ENCODE measurements around the gene MROH2A.

The MROH2A gene

DNA sequence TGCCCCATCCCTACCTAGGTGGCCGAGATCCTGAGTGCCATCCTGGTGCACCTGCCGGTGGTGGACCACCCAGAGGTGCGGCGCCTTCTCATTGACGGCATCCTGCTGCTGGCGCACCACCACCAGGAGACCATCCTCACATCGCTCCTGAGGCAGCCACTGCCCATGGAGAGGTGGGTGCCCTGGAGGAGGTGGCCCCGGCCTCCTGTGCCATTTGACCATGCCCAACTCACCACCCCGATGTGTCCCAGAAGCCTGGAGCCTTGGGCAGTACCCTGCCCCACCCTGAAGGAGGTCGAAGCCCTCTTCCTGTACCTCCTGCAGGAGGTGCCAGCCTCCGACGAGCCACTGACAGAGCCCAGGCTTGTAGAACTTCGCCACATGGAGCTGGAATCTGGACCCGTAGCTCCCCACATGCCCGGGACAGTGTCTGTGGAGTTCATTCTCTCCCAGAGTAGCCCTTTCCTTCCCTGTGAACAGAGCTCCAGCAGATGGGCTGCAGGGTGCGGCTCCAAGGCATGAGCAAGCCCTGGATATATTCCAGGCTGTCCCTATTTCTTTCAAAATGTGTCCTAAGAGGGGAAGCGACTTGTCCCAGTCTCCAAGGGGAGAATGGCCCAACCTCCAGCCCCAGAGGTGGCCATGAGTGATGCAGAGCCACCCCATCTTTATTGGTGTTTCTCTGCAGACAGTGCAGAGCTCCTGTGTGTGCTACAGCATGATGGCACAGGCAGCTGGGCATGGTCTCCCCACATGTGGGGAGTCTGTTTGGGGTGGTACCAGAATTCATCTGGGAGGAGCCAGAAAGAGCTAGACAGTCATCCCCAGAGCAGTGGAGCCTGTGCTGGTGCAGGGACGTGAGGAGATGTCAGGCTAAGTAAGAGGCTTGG lies 42.0 kb downstream of the MROH2A start:
- Histone ChIP-seq H3K27ac (ENCODE audit: extremely low read depth, low read depth, low read length) (no peak overlapping the region), H3K4me1 (ENCODE audit: control insufficient read depth, insufficient read depth, low read length) (peaks cover 5% of the 10 kb centered on the region; the same call in 1 of the 2 replicates), H3K4me3 (ENCODE audit: low read depth, low read length) (no peak overlapping the region), H3K9me3 (ENCODE audit: control insufficient read depth, insufficient read depth, low read depth, low read length) (no peaks in the 10 kb centered on the region), H3K36me3 (ENCODE audit: control insufficient read depth in 2 of 2, insufficient read depth in 1 of 2, low read length in 2 of 2) (no peaks in the 10 kb centered on the region)
- POLR2A ChIA-PET = no interaction called here
- CTCF ChIA-PET = no interaction called here
- TF ChIP-seq, protein P1, sequence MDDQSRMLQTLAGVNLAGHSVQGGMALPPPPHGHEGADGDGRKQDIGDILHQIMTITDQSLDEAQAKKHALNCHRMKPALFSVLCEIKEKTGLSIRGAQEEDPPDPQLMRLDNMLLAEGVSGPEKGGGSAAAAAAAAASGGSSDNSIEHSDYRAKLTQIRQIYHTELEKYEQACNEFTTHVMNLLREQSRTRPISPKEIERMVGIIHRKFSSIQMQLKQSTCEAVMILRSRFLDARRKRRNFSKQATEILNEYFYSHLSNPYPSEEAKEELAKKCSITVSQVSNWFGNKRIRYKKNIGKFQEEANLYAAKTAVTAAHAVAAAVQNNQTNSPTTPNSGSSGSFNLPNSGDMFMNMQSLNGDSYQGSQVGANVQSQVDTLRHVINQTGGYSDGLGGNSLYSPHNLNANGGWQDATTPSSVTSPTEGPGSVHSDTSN (CRISPR knock-in tag; IDR thresholded peaks at IDR 0.05) = no peak
- TF ChIP-seq GLI2 (tag by site-specific recombination; IDR thresholded peaks at IDR 0.05; ENCODE audit: borderline replicate concordance, low read depth) = no peak
- TF ChIP-seq ZNF596 (tag by site-specific recombination; IDR thresholded peaks at IDR 0.05) = no peak
- TF ChIP-seq ZNF777 (tag by site-specific recombination; IDR thresholded peaks at IDR 0.05; ENCODE audit: borderline replicate concordance) = no peak

DNA sequence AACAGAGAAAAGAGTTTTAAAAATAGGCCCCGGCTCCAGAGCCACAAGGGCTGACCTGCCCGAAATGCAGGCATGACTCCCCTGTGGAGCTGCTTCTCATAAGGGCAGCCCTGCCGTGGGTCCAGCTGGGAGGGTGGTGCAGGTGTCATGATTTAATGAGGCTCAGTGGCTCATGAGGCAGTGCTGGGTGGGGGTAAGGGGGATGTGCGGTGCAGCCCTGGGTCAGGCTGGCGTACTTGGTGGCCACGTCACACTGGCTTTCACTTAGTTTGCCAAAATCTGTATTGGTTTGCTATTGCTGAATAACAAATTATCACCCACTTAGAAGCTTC lies 42.6 kb downstream of the MROH2A start:
- TF ChIP-seq ZNF548 (tag by site-specific recombination; IDR thresholded peaks at IDR 0.05) = no peak
- Histone ChIP-seq H3K27ac (ENCODE audit: extremely low read depth, low read depth, low read length) (no peak overlapping the region), H3K4me1 (ENCODE audit: control insufficient read depth, insufficient read depth, low read length) (peaks cover 5% of the 10 kb centered on the region; the same call in 1 of the 2 replicates), H3K36me3 (ENCODE audit: control insufficient read depth in 2 of 2, insufficient read depth in 1 of 2, low read length in 2 of 2) (no peaks in the 10 kb centered on the region), H3K4me3 (ENCODE audit: low read depth, low read length) (no peak overlapping the region), H3K9me3 (ENCODE audit: control insufficient read depth, insufficient read depth, low read depth, low read length) (no peaks in the 10 kb centered on the region)
- ChIA-PET CTCF (no interaction called here), POLR2A (no interaction called here)

DNA sequence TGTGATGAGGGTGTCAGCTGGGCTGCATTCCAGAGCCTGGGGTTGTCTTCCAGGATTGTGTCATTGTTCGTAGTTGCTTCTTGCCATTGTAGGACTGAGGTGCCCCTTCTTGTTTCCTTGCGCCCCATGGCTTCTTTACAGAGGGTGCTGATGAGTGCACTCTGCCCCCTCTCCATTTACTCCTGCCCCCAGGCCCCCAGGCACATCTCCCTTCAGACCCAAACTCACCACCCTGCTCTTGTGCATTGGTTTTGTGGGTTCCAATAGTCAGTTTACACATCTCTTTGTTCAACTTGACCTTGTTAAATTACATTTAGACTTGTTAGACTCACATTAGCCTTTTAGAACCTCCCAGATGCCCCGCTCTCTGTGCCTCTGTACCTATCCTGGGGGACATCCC lies 43.1 kb downstream of the MROH2A start:
- H3K4me3 ChIP-seq (ENCODE audit: low read depth, low read length) = no peak overlapping the region
- no peak overlapping the region for H3K27ac ChIP-seq (ENCODE audit: extremely low read depth, low read depth, low read length)
- ChIA-PET CTCF (no interaction called here), POLR2A (no interaction called here)
- H3K9me3 ChIP-seq (ENCODE audit: control insufficient read depth, insufficient read depth, low read depth, low read length) = no peaks in the 10 kb centered on the region
- H3K4me1 ChIP-seq (ENCODE audit: control insufficient read depth, insufficient read depth, low read length) = peaks cover 5% of the 10 kb centered on the region; the same call in 1 of the 2 replicates
- TF ChIP-seq ZNF600 (tag by site-specific recombination; IDR thresholded peaks at IDR 0.05) (no peak), ZNF701 (tag by site-specific recombination; IDR thresholded peaks at IDR 0.05) (no peak), ZNF248 (tag by site-specific recombination; IDR thresholded peaks at IDR 0.05) (no peak), ZBTB21 (tag by site-specific recombination; IDR thresholded peaks at IDR 0.05) (no peak), SALL2 (tag by site-specific recombination; IDR thresholded peaks at IDR 0.05; ENCODE audit: borderline replicate concordance) (no peak), ZNF16 (tag by site-specific recombination; IDR thresholded peaks at IDR 0.05; ENCODE audit: low read depth) (no peak), ZNF426 (tag by site-specific recombination; IDR thresholded peaks at IDR 0.05) (no peak), HOXA7 (CRISPR knock-in tag; IDR thresholded peaks at IDR 0.05; ENCODE audit: borderline replicate concordance) (no peak), ZNF473 (tag by site-specific recombination; IDR thresholded peaks at IDR 0.05) (no peak), ZNF596 (tag by site-specific recombination; IDR thresholded peaks at IDR 0.05) (no peak), ZBTB48 (tag by site-specific recombination; IDR thresholded peaks at IDR 0.05) (no peak), ZBTB1 (tag by site-specific recombination; IDR thresholded peaks at IDR 0.05) (no peak), TRIM28 (IDR thresholded peaks at IDR 0.05; ENCODE audit: borderline replicate concordance, low read length) (no peak), ZNF514 (tag by site-specific recombination; IDR thresholded peaks at IDR 0.05) (no peak), GLI4 (tag by site-specific recombination; IDR thresholded peaks at IDR 0.05) (no peak)
- TF ChIP-seq, protein P2, sequence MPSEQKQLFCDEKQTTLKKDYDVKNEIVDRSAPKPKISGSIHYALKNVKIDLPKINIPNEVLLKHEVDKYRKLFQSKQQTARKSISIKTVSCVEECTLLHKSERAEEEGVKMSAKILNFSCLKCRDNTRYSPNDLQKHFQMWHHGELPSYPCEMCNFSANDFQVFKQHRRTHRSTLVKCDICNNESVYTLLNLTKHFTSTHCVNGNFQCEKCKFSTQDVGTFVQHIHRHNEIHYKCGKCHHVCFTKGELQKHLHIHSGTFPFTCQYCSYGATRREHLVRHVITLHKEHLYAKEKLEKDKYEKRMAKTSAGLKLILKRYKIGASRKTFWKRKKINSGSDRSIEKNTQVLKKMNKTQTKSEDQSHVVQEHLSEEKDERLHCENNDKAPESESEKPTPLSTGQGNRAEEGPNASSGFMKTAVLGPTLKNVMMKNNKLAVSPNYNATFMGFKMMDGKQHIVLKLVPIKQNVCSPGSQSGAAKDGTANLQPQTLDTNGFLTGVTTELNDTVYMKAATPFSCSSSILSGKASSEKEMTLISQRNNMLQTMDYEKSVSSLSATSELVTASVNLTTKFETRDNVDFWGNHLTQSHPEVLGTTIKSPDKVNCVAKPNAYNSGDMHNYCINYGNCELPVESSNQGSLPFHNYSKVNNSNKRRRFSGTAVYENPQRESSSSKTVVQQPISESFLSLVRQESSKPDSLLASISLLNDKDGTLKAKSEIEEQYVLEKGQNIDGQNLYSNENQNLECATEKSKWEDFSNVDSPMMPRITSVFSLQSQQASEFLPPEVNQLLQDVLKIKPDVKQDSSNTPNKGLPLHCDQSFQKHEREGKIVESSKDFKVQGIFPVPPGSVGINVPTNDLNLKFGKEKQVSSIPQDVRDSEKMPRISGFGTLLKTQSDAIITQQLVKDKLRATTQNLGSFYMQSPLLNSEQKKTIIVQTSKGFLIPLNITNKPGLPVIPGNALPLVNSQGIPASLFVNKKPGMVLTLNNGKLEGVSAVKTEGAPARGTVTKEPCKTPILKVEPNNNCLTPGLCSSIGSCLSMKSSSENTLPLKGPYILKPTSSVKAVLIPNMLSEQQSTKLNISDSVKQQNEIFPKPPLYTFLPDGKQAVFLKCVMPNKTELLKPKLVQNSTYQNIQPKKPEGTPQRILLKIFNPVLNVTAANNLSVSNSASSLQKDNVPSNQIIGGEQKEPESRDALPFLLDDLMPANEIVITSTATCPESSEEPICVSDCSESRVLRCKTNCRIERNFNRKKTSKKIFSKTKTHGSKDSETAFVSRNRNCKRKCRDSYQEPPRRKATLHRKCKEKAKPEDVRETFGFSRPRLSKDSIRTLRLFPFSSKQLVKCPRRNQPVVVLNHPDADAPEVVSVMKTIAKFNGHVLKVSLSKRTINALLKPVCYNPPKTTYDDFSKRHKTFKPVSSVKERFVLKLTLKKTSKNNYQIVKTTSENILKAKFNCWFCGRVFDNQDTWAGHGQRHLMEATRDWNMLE (tag by site-specific recombination; conservative IDR thresholded peaks at IDR 0.05; ENCODE audit: low read depth) = no peak
- TF ChIP-seq, protein P3, sequence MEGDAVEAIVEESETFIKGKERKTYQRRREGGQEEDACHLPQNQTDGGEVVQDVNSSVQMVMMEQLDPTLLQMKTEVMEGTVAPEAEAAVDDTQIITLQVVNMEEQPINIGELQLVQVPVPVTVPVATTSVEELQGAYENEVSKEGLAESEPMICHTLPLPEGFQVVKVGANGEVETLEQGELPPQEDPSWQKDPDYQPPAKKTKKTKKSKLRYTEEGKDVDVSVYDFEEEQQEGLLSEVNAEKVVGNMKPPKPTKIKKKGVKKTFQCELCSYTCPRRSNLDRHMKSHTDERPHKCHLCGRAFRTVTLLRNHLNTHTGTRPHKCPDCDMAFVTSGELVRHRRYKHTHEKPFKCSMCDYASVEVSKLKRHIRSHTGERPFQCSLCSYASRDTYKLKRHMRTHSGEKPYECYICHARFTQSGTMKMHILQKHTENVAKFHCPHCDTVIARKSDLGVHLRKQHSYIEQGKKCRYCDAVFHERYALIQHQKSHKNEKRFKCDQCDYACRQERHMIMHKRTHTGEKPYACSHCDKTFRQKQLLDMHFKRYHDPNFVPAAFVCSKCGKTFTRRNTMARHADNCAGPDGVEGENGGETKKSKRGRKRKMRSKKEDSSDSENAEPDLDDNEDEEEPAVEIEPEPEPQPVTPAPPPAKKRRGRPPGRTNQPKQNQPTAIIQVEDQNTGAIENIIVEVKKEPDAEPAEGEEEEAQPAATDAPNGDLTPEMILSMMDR (tag by site-specific recombination; IDR thresholded peaks at IDR 0.05) = no peak
- TF ChIP-seq, protein P4, sequence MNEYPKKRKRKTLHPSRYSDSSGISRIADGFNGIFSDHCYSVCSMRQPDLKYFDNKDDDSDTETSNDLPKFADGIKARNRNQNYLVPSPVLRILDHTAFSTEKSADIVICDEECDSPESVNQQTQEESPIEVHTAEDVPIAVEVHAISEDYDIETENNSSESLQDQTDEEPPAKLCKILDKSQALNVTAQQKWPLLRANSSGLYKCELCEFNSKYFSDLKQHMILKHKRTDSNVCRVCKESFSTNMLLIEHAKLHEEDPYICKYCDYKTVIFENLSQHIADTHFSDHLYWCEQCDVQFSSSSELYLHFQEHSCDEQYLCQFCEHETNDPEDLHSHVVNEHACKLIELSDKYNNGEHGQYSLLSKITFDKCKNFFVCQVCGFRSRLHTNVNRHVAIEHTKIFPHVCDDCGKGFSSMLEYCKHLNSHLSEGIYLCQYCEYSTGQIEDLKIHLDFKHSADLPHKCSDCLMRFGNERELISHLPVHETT (tag by site-specific recombination; IDR thresholded peaks at IDR 0.05) = no peak
- no peaks in the 10 kb centered on the region for H3K36me3 ChIP-seq (ENCODE audit: control insufficient read depth in 2 of 2, insufficient read depth in 1 of 2, low read length in 2 of 2)

All from HEK293 (cell line).